22Rv1 (cell line): ENCODE measurements around the gene PCGF1.

ENCODE experiments used
- CTCF ChIP-seq: fragments of 450-650 bp; IDR thresholded peaks from 2 replicates; pipeline ENCODE4 v1.5.1; 2017; ENCODE audit warnings: mild to moderate bottlenecking
- ZFX ChIP-seq: fragments of 450-650 bp; IDR thresholded peaks from 2 replicates; pipeline ENCODE4 v1.6.1; 2017; ENCODE audit warnings: antibody characterized with exemption, borderline replicate concordance

DNA sequence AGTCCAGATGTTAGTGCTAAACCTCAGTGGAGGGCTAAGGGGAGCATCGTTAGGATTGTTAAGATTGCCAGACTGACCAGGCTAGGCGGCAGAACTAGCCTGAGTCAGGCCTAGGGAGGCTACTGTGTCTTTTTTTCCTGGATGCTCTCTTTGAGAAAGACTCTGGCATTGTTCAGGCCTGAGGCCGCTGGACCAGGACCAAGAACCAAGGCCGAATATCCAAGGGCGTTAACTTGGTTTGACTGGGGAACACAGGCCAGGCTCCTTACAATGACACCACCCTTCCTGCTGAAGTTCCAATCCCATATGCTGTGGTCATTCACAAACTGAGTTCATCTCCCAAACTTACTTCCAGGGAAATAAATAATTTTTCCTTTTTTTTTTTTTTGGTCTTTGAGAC, 32.8 kb upstream of the PCGF1 start:
- TF ChIP-seq CTCF (no peak), ZFX (no peak)
